Tibial artery (tissue), 4 donors: ENCODE data around the gene KIAA1586.
"Not testable (repeated sequence)": the region's sequence is repeated elsewhere in the genome, so short reads cannot be mapped to it uniquely, and the experiment has no call there.

ENCODE experiments used
- DNase-seq, 2 donors: peaks; one replicate each; pipeline ENCODE4 v3.0.0-alpha.2; 2019
- H3K27ac ChIP-seq, 2 donors: fragments of 200-600 bp; sonication (generic) in 1 of 2; 1 replicate in 1 of 2; 2 replicates in 1 of 2; pipeline ENCODE4 v1.5.1; 2018 to 2019; ENCODE audit warnings: mild to moderate bottlenecking in 1 of 2
- H3K27me3 ChIP-seq, 2 donors: fragments of 200-600 bp; sonication (generic) in 1 of 2; one replicate each; pipeline versions ENCODE4 v1.5.1 to v1.6.0; 2016 to 2019
- H3K36me3 ChIP-seq, 3 donors: fragments of 200-600 bp; sonication (generic) in 2 of 3; one replicate each; pipeline ENCODE4 v1.5.1; 2016 to 2019; ENCODE audit warnings: mild to moderate bottlenecking in 2 of 3
- H3K4me1 ChIP-seq, 4 donors: fragments of 200-600 bp; sonication (generic) in 2 of 4; 1 replicate in 3 of 4; 2 replicates in 1 of 4; pipeline ENCODE4 v1.5.1; 2016 to 2019
- H3K4me3 ChIP-seq, 2 donors: fragments of 200-600 bp; sonication (generic) in 1 of 2; 1 replicate in 1 of 2; 2 replicates in 1 of 2; pipeline ENCODE4 v1.5.1; 2018 to 2019; ENCODE audit warnings: mild to moderate bottlenecking in 2 of 2
- H3K9me3 ChIP-seq, 3 donors: fragments of 200-600 bp; sonication (generic) in 1 of 3; one replicate each; pipeline ENCODE4 v1.5.1; 2016 to 2019
- intact Hi-C: fragments of 100-400 bp; cut with DNase I; formaldehyde crosslinking; loops from one replicate; pipeline ENCODE4 v1.15.0; 2023; ENCODE audit warnings: low total_unique reads
- TF ChIP-seq, protein P1 (sequence below), 2 experiments: fragments of 200-600 bp in 1 of 2; fragments of 450-650 bp in 1 of 2; IDR thresholded peaks; one replicate each; pipeline ENCODE4 v1.5.1; 2017 to 2019; ENCODE audit warnings: antibody characterized with exemption in 2 of 2, mild to moderate bottlenecking in 1 of 2, moderate library complexity in 1 of 2

Gene KIAA1586, protein sequence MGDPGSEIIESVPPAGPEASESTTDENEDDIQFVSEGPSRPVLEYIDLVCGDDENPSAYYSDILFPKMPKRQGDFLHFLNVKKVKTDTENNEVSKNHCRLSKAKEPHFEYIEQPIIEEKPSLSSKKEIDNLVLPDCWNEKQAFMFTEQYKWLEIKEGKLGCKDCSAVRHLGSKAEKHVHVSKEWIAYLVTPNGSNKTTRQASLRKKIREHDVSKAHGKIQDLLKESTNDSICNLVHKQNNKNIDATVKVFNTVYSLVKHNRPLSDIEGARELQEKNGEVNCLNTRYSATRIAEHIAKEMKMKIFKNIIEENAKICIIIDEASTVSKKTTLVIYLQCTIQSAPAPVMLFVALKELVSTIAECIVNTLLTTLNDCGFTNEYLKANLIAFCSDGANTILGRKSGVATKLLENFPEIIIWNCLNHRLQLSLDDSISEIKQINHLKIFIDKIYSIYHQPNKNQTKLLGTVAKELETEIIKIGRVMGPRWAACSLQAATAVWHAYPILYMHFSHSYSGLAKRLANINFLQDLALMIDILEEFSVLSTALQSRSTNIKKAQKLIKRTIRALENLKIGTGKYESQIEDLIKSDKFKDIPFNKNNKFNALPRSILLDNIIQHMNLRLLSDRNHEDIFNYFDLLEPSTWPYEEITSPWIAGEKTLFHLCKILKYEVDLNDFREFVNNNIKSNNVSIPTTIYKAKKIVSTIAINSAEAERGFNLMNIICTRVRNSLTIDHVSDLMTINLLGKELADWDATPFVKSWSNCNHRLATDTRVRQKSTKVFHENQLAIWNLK

DNA sequence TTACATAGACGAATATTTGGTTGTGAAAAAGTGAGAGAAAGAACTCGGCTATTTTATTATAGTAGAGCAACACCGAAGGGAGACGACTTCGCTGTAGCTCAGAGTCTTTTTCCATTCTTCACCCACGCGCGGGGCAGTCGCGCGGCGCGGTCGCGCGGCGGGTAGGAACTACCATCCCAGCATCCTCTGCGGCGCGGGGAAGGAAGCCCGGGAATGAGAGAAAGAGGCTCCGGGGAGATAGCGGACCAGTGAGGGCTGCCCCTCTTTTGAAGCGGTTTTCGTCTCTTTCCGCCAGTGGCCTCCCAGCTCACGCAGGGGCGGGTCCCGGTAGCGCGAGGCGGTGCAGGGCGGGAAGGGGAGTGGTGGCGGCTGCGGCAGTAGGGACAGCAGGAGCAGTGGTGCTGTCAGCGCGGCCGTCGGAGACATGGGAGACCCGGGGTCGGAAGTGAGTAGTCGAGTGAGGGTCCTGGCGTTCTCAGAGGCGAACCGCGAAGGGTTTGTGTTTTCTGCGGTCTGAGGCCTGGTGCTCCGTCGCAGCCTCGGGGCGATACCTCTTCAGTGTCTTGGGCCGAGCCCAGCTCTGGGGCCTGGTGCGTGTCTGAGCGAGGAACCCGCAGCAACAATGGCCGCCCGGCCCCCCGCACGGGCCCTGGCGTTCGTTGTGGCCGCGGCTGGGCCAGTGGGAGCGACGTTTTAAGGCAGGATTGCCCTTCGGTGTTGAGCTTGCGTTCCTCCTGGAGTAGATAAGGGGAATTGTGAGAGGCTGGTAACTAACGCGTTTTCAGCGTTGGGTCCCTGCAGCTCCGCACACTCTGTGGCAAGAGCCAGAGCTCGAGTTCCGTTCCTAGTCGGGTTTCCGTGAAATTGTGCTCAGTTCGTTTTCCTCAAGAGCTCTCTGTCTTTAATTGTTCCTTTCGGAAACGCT lies at the start of gene KIAA1586:
KIAA1586 (plus strand) TSS at position 362 of the 925 bp plus-strand sequence; CDS start at position 425, 63 bp downstream.
- Histone ChIP-seq H3K36me3 (peaks cover 11 to 13% (median 13%) of the 10 kb centered on the region in 3 donors), H3K4me1 (peaks cover 0 to 22% (median 2%) of the 10 kb centered on the region in 4 donors), H3K4me3 (peak within 1 kb of the TSS; percentile 55 to 63), H3K27ac (peak within 1 kb of the TSS; percentile 47 to 73)
- H3K9me3 ChIP-seq, intact Hi-C loops, H3K27me3 ChIP-seq: not testable (repeated sequence)
- DNase-seq, result peak; percentile 93 to 95
- TF ChIP-seq, protein P1, sequence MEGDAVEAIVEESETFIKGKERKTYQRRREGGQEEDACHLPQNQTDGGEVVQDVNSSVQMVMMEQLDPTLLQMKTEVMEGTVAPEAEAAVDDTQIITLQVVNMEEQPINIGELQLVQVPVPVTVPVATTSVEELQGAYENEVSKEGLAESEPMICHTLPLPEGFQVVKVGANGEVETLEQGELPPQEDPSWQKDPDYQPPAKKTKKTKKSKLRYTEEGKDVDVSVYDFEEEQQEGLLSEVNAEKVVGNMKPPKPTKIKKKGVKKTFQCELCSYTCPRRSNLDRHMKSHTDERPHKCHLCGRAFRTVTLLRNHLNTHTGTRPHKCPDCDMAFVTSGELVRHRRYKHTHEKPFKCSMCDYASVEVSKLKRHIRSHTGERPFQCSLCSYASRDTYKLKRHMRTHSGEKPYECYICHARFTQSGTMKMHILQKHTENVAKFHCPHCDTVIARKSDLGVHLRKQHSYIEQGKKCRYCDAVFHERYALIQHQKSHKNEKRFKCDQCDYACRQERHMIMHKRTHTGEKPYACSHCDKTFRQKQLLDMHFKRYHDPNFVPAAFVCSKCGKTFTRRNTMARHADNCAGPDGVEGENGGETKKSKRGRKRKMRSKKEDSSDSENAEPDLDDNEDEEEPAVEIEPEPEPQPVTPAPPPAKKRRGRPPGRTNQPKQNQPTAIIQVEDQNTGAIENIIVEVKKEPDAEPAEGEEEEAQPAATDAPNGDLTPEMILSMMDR (IDR thresholded peaks at IDR 0.05), result peak in 1 of 2 experiments; percentile 19

DNA sequence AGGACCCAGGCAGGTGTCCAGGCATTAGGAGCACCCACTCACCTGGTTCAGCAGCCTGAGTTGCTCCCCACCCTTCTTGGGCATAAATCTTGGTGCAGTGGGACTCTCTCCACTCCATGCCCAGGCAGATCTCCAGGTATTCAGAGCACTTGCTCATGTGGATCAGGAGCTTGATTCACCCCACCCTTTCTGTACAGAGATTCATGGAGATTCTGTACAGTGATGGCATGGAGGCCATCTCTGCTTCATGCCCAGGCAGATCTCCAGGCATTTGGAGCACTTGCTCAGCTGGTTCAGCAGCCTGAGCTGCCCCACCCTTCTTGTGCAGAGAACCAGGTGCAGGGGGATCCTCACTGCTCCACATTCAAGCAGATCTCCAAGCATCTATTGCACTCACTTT lies 47.4 kb upstream of the KIAA1586 start:
- no peaks in the 10 kb centered on the region for H3K27me3 ChIP-seq
- intact Hi-C loops, result no loop called here

DNA sequence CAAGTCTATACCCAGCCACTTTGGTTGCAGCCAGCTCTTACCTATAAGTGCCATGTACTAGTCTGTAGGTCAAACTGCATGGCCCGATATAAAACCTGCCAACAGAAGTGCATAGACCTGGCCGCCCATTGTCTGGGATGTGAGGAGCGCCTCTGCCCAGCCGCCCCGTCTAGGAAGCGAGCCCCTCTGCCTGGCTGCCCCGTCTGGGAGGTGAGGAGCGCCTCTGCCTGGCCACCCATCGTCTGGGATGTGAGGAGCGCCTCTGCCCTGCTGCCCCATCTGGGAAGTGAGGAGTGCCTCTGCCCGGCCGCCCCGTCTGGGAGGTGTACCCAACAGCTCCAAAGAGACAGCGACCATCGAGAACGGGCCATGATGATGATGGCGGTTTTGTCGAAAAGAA lies 46.7 kb upstream of the KIAA1586 start:
- intact Hi-C loops, H3K36me3 ChIP-seq, H3K27ac ChIP-seq, H3K27me3 ChIP-seq, H3K4me1 ChIP-seq, DNase-seq, H3K4me3 ChIP-seq, H3K9me3 ChIP-seq: not testable (repeated sequence)

More for the DNA sequence above, 47.4 kb upstream of the KIAA1586 start:
- Histone ChIP-seq H3K36me3 (no peaks in the 10 kb centered on the region), H3K27ac (no peak overlapping the region), H3K4me1 (no peaks in the 10 kb centered on the region), H3K4me3 (no peak overlapping the region), H3K9me3 (peaks cover 0 to 8% (median 8%) of the 10 kb centered on the region in 3 donors)
- TF ChIP-seq, protein P1 (IDR thresholded peaks at IDR 0.05), result no peak
- no peak for DNase-seq

DNA sequence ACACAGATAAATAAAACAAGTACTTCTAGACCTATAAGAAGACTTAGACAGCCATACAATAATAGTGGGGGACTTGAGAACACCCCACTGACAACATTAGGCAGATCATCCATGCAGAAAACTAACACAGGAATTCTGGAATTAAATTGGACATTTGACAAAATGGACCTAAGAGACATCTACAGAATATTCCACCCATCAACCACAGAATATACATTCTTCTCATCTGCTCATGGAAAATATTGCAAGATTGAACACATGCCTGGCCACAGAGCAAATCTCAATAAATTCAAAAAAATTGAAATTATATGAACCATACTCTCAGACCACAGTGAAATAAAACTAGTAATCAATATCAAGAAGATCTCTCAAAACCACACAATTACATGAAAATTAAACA lies 44.3 kb upstream of the KIAA1586 start:
- TF ChIP-seq, protein P1 (IDR thresholded peaks at IDR 0.05), result no peak
- intact Hi-C loops, result no loop called here
- no peaks in the 10 kb centered on the region for H3K27me3 ChIP-seq

DNA sequence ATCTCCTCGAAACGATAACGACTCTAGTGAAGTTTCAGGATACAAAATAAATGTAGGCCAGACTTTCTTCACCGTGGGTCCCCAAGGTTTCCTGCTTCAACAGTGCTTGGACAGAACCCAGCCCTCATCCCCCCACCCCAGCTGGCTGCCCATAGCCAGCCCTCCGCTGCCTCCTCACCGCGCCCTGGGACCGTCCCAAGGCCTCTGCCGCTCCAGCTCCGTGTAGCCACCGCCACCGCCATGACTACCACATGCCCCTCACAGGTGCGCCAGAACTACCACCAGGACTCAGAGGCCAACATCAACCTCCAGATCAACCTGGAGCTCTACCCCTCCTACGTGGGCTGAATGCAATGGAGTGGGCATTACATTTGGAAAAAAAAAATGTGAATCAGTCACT lies 42.2 kb upstream of the KIAA1586 start:
- Histone ChIP-seq H3K27me3 (no peaks in the 10 kb centered on the region), H3K4me3 (no peak overlapping the region), H3K27ac (no peak overlapping the region), H3K4me1 (no peaks in the 10 kb centered on the region), H3K9me3 (peaks cover 0 to 3% (median 2%) of the 10 kb centered on the region in 3 donors), H3K36me3 (no peaks in the 10 kb centered on the region)
- no peak for DNase-seq
- intact Hi-C loops, result no loop called here
- TF ChIP-seq, protein P1 (IDR thresholded peaks at IDR 0.05), result no peak

More for the DNA sequence above, 44.3 kb upstream of the KIAA1586 start:
- H3K4me1 ChIP-seq, result no peaks in the 10 kb centered on the region
- peaks cover 0 to 8% (median 8%) of the 10 kb centered on the region in 3 donors for H3K9me3 ChIP-seq
- no peaks in the 10 kb centered on the region for H3K36me3 ChIP-seq
- no peak overlapping the region for H3K4me3 ChIP-seq
- H3K27ac ChIP-seq, result no peak overlapping the region
- DNase-seq, result no peak
